Spleen (tissue), 7 donors: ENCODE measurements around the gene GPR31.
"Not testable (repeated sequence)": the region's sequence is repeated elsewhere in the genome, so short reads cannot be mapped to it uniquely, and the experiment has no call there.

Experiments used
- CTCF ChIP-seq, 11 experiments: fragments of 200-600 bp in 7 of 11; fragments of 450-650 bp in 4 of 11; sonication (generic) in 4 of 11; IDR thresholded peaks in 8 of 11; conservative IDR thresholded peaks in 3 of 11; 1 replicate in 7 of 11; 2 replicates in 4 of 11; pipeline versions ENCODE4 v1.4.0 to v1.8.0; 2016 to 2021; ENCODE audit warnings: antibody characterized with exemption in 11 of 11, inconsistent platforms in 4 of 11, mild to moderate bottlenecking in 1 of 11
- POLR2A ChIP-seq, 3 donors: fragments of 450-650 bp; IDR thresholded peaks; one replicate each; pipeline ENCODE4 v1.5.1; 2017; ENCODE audit warnings: antibody characterized with exemption in 3 of 3, mild to moderate bottlenecking in 1 of 3
- POLR2AphosphoS5 ChIP-seq, 3 donors: sonication (generic); formaldehyde crosslinking; IDR thresholded peaks; one replicate each; pipeline ENCODE4 v1.5.1; 2017; ENCODE audit warnings: antibody characterized with exemption in 3 of 3
- donor health status: DM: no; HTN: no; CAD: no; lungs with moderate emphysema.
- donor health status: DM: no; HTN: no; CAD: no.
- donor health status: DM: no; HTN: no; CAD: no.

DNA sequence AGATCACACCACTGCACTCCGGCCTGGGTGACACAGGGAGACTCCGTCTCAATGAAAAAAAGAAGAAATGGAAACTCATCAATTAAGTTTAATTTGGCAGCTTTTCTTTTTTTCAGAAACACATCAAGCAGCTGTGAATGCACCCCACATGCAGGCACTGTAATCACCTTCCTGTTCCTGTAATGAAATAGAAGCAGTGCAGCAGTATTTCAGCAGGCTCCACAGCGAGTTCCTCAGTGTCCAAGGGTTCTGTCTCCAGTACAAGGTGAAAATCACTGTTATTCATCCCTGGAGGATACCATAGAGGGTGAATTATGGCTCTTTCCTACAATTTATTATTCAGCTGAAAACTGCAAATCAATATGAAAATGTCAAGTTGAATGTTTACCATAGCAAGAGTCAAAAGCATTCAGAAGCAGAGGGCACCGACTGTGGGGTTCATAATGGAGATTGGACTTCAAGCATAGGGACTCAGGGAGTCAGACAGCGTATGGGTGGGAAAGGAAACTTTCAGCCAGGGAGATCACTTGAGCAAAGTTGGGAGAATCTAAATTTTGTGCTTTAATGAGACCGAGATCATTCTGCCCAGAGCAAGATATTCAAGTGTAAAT is 35.8 kb upstream of the GPR31 start:
- not testable (repeated sequence) for TF ChIP-seq POLR2AphosphoS5 (IDR thresholded peaks at IDR 0.05); POLR2A (IDR thresholded peaks at IDR 0.05); CTCF (IDR thresholded peaks at IDR 0.05 in 8 of 11, conservative IDR thresholded peaks at IDR 0.05 in 3 of 11)
